Bronchial epithelial cell (primary cell): ENCODE measurements around the gene KRTAP5-7. TPM values are rescaled to one million over a fixed set of nuclear protein-coding genes. Genes with fewer than 3 reads are reported as not detected.
"Not testable (repeated sequence)": the region's sequence is repeated elsewhere in the genome, so short reads cannot be mapped to it uniquely, and the experiment has no call there.

Experiments
- DNase-seq: peaks from one replicate; pipeline ENCODE4 v3.0.0-alpha.2; 2010; ENCODE audit warnings: low read depth
- FAIRE-seq: peaks from 2 replicates; lab custom pipeline; 2011; peaks lifted over from hg19 to GRCh38; lab: Jason Lieb, UNC
- H3K27me3 ChIP-seq: 2 replicates; pipeline ENCODE4 v1.5.1; 2011; ENCODE audit warnings: low read length; ENCODE audit not compliant: control insufficient read depth, insufficient read depth
- H3K36me3 ChIP-seq: 2 replicates; pipeline ENCODE4 v1.5.1; 2011; ENCODE audit warnings: low read length; ENCODE audit not compliant: control insufficient read depth, insufficient read depth
- H3K4me3 ChIP-seq: 2 replicates; pipeline ENCODE4 v1.5.1; 2011; ENCODE audit warnings: mild to moderate bottlenecking, low read depth, low read length, control low read depth
- total RNA-seq: library from RNA; depleted of rRNA; stranded (reverse); fragments of >200 nt; gene quantifications from 2 replicates; pipeline ENCODE4 v1.2.1, GENCODE V29; 2014
- TF ChIP-seq, protein P1 (sequence below): IDR thresholded peaks from 2 replicates; pipeline ENCODE4 v1.5.1; 2011; ENCODE audit warnings: mild to moderate bottlenecking, moderate library complexity, low read length, control low read depth, inconsistent platforms; ENCODE audit not compliant: insufficient read depth, severe bottlenecking

KRTAP5-7 gene
- total RNA-seq, 1 donor from 2014 or later: not detected

DNA sequence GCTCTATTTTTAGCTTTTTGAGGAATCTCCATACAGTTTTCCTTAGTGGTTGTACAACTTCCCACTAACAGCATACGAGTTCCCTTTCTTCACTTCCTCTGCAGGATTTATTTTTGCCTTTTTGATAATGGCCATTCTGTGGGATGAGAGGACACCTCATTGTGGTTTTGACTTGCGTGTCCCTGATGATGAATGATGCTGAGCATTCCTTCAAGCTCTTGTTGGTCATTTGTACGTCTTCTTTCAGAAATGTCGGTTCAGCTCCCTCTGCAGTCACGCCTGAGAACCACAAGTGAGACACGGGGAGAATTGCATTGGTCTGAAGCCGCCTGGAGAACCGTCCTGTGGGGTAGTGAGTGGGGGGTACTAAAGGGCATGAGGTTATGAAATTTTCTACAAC is 36.3 kb downstream of the KRTAP5-7 start:
- TF ChIP-seq, protein P1, sequence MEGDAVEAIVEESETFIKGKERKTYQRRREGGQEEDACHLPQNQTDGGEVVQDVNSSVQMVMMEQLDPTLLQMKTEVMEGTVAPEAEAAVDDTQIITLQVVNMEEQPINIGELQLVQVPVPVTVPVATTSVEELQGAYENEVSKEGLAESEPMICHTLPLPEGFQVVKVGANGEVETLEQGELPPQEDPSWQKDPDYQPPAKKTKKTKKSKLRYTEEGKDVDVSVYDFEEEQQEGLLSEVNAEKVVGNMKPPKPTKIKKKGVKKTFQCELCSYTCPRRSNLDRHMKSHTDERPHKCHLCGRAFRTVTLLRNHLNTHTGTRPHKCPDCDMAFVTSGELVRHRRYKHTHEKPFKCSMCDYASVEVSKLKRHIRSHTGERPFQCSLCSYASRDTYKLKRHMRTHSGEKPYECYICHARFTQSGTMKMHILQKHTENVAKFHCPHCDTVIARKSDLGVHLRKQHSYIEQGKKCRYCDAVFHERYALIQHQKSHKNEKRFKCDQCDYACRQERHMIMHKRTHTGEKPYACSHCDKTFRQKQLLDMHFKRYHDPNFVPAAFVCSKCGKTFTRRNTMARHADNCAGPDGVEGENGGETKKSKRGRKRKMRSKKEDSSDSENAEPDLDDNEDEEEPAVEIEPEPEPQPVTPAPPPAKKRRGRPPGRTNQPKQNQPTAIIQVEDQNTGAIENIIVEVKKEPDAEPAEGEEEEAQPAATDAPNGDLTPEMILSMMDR: peak; percentile 31
- H3K36me3 ChIP-seq: no peaks in the 10 kb centered on the region
- no peaks in the 10 kb centered on the region for H3K27me3 ChIP-seq
- H3K4me3 ChIP-seq: no peak overlapping the region
- peak; percentile 59 for DNase-seq
- no peak for FAIRE-seq

DNA sequence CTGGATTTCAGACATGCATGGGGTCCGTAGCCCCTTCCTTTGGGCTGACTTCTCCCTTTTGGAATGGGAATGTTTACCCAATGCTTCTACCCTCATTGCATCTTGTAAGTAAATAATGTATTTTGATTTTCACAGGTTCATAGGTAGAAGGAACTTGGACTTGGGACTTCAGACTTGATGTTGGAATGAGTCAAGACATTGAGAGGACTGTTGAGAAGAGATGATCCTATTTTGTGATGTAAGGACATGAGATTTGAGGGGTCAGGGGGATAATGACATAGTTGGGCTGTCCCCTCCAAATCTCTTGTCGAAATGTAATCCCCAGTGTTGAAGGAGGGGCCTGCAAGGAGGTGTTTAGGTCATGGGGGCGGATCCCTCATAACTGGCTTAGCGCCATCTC is 37.4 kb downstream of the KRTAP5-7 start:
- TF ChIP-seq, protein P1: no peak
- no peaks in the 10 kb centered on the region for H3K36me3 ChIP-seq
- H3K27me3 ChIP-seq: no peaks in the 10 kb centered on the region
- H3K4me3 ChIP-seq: no peak overlapping the region
- FAIRE-seq: no peak
- no peak for DNase-seq

DNA sequence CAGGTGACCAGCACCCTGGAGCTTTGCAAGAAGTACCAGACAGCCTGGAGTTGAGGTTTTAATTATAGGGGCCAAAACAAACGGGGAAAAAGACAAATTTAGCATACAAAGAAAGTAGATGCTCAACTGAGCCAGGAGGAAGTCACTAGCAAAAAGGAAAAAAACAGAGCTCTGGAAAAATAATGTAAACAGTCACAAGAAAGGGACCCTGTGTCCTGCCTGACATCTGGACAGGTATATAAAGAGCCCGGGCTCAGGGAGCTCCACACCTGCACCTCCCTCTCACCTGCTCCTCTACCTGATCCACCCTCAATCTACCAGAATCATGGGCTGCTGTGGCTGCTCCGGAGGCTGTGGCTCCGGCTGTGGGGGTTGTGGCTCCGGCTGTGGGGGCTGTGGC is 38.2 kb downstream of the KRTAP5-7 start, which contains the start of gene KRTAP5-10:
TSS of gene KRTAP5-10 (plus strand) at position 301 of the 400 bp plus-strand sequence. CDS start at position 326, 25 bp downstream.
- H3K36me3 ChIP-seq: no peaks in the 10 kb centered on the region
- no peaks in the 10 kb centered on the region for H3K27me3 ChIP-seq
- no peak for DNase-seq
- TF ChIP-seq, protein P1: no peak
- no peak within 1 kb of the TSS for H3K4me3 ChIP-seq
- FAIRE-seq: no peak

DNA sequence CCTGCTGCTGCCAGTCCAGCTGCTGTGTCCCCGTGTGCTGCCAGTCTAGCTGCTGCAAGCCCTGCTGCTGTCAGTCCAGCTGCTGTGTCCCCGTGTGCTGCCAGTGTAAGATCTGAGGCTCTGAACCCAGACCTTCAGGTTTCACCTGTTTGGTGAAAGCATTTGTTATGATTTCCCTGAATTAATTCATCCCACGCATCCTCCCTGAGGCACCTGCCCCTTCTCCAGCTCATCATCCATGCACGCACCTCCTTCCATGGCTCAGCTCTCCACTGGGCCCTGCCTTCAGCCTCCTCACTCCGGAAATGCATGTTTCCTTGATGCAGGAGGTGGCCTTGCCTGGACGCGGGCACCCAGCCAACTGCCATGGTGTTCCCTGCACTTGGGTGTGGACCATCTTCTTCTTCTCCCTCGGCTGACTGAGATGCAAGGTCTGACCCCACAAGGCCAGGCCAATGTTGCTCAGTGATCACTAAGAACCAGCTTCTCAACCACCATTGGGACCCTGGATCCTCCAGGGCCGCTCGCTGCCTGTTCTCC is 39.1 kb downstream of the KRTAP5-7 start:
- FAIRE-seq: no peak
- DNase-seq: peak; percentile 37
- no peak overlapping the region for H3K4me3 ChIP-seq
- no peaks in the 10 kb centered on the region for H3K27me3 ChIP-seq
- TF ChIP-seq, protein P1: no peak
- no peaks in the 10 kb centered on the region for H3K36me3 ChIP-seq

DNA sequence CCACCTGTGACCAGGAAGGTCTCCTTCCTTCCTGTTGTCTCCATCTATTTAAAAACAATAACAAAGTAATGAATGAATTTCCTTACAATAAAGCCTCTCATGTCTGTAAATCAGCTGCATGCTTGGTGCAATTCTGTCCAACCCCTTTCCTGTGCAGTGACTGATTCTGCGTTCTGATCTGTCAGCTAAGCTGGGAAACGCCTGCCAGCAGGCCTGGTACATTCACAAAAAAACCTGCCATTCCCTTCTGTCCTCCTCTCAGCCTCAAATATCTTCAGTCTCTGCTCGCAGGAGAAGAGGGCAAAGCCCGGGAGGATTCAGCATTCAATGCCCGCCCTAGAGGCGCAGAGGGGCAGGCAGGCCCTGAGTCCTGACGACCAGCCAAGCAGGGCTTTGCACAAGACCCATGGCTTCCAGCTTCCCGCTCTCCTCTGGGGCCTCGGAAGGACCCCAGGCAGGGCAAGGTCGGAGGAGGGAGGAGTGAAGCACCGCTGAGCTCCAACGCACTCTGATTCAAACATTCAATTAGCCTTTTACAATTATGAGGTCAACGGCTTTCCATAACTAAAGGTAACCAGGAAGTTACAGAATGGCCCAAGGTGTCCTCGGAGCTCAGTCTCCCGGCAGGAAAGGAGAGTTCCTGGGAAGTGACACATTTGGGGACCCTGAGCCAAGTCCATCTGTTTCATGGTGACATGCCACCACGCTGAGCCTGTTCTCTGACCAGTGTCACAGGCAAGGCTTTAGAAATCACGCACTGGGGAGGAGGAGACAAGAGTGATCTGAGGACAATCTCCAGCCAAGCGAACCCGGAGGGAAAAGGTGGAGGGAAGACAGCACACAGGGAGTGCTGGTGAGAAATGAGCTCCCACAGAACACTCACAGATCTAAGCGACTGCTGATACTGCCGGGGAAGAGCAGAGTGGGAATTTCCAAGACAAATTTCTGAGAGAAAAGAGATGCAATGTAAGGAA is 39.8 kb downstream of the KRTAP5-7 start:
- H3K36me3 ChIP-seq, H3K27me3 ChIP-seq, DNase-seq, H3K4me3 ChIP-seq, FAIRE-seq: not testable (repeated sequence)

DNA sequence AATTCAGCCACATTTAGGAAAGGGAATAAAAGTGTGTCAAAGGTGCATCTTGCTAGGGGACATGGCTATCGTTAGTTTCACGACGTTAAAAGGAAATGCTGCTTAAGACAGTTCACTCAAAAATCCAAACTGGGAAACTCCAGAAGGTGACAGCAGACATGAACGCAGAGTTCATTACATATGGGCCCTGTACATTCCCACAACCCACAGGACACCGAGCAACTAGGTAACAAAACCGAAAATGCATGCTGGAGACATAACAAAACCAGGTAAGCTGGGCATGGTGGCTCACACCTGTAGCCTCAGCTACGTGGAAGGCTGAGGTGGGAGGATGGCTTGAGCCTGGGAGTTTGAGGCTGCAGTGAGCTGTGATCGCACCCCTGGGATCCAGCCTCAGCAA is 40.6 kb downstream of the KRTAP5-7 start:
- not testable (repeated sequence) for DNase-seq, FAIRE-seq, H3K27me3 ChIP-seq, H3K4me3 ChIP-seq, H3K36me3 ChIP-seq
